CD14-positive monocyte (primary cell): ENCODE results near the gene DYRK1A. TPM values are rescaled to one million over a fixed set of nuclear protein-coding genes. Genes with fewer than 3 reads are reported as not detected.

Experiments used
- DNase-seq, 3 donors: peaks; one replicate each; pipeline ENCODE4 v3.0.0-alpha.2; 2011 to 2022
- H2AFZ ChIP-seq: 2 replicates; pipeline ENCODE4 v1.6.0; 2012; ENCODE audit warnings: mild to moderate bottlenecking, low read depth, low read length, inconsistent platforms; ENCODE audit not compliant: insufficient read depth, poor library complexity, severe bottlenecking
- H3K27ac ChIP-seq, 2 donors: 1 replicate in 1 of 2; 2 replicates in 1 of 2; pipeline ENCODE4 v1.5.1; 2012 to 2013; ENCODE audit warnings: low read length in 2 of 2, control low read depth in 1 of 2, inconsistent platforms in 1 of 2, low read depth in 1 of 2, mild to moderate bottlenecking in 1 of 2
- H3K27me3 ChIP-seq, 2 donors: one replicate each; pipeline versions ENCODE4 v1.6.0 to v1.6.1; 2011 to 2013; ENCODE audit warnings: low read length in 2 of 2; ENCODE audit not compliant: control insufficient read depth in 2 of 2, insufficient read depth in 2 of 2
- H3K36me3 ChIP-seq, 2 donors: replicated peaks in 1 of 2; 1 replicate in 1 of 2; 2 replicates in 1 of 2; pipeline versions ENCODE4 v1.5.1 to v1.6.1; 2012 to 2013; ENCODE audit warnings: low read length in 2 of 2, control low read depth in 1 of 2, inconsistent platforms in 1 of 2, mild to moderate bottlenecking in 1 of 2; ENCODE audit not compliant: insufficient read depth in 2 of 2, control insufficient read depth in 1 of 2
- H3K4me1 ChIP-seq, 2 donors: 1 replicate in 1 of 2; 2 replicates in 1 of 2; pipeline versions ENCODE4 v1.5.1 to v1.6.1; 2012 to 2013; ENCODE audit warnings: low read length in 2 of 2, control low read depth in 1 of 2, inconsistent platforms in 1 of 2, mild to moderate bottlenecking in 1 of 2, moderate library complexity in 1 of 2; ENCODE audit not compliant: insufficient read depth in 2 of 2, control insufficient read depth in 1 of 2
- H3K4me2 ChIP-seq: replicated peaks from 2 replicates; pipeline ENCODE3; 2012; ENCODE audit warnings: low read length, moderate library complexity, mild to moderate bottlenecking; ENCODE audit not compliant: poor library complexity, severe bottlenecking; ENCODE audit errors: extremely low read depth
- H3K4me3 ChIP-seq, 3 experiments: fragments of 200-600 bp in 1 of 3; sonication (generic) in 1 of 3; replicated peaks in 1 of 3; 1 replicate in 2 of 3; 2 replicates in 1 of 3; pipeline ENCODE4 v1.5.1; 2011 to 2013; ENCODE audit warnings: low read length in 3 of 3, mild to moderate bottlenecking in 3 of 3, control low read depth in 2 of 3, low read depth in 2 of 3, inconsistent platforms in 1 of 3, moderate library complexity in 1 of 3
- H3K79me2 ChIP-seq: 2 replicates; pipeline ENCODE4 v1.6.0; 2012; ENCODE audit warnings: mild to moderate bottlenecking, control low read depth, inconsistent platforms, low read length, moderate library complexity; ENCODE audit not compliant: insufficient read depth
- H3K9ac ChIP-seq: 2 replicates; pipeline ENCODE4 v1.6.0; 2017; ENCODE audit warnings: low read length, mild to moderate bottlenecking; ENCODE audit not compliant: insufficient read depth, poor library complexity, severe bottlenecking
- H3K9me3 ChIP-seq, 2 donors: replicated peaks in 1 of 2; 1 replicate in 1 of 2; 2 replicates in 1 of 2; pipeline versions ENCODE4 v1.5.1 to v1.6.1; 2012 to 2013; ENCODE audit warnings: low read length in 2 of 2, control low read depth in 1 of 2; ENCODE audit not compliant: control insufficient read depth in 1 of 2, insufficient read depth in 1 of 2
- H4K20me1 ChIP-seq: 2 replicates; pipeline ENCODE4 v1.6.0; 2012; ENCODE audit warnings: mild to moderate bottlenecking, low read length, control low read depth, moderate library complexity; ENCODE audit not compliant: insufficient read depth
- H3K27ac Mint-ChIP-seq, 7 donors: one replicate each; pipeline ENCODE4 v1.8.0; 2020; ENCODE audit warnings: mild to moderate bottlenecking in 7 of 7, mixed read lengths in 7 of 7, moderate library complexity in 6 of 7, inconsistent platforms in 2 of 7
- H3K27me3 Mint-ChIP-seq, 3 donors: one replicate each; pipeline ENCODE4 v1.8.0; 2021 to 2022; ENCODE audit warnings: low read depth in 3 of 3, mild to moderate bottlenecking in 3 of 3, mixed read lengths in 3 of 3, moderate library complexity in 3 of 3, inconsistent platforms in 1 of 3
- H3K36me3 Mint-ChIP-seq, 2 donors: one replicate each; pipeline ENCODE4 v1.8.0; 2020; ENCODE audit warnings: mixed read lengths in 2 of 2, inconsistent platforms in 1 of 2, mild to moderate bottlenecking in 1 of 2
- H3K4me1 Mint-ChIP-seq: one replicate; pipeline ENCODE4 v1.8.0; 2020; ENCODE audit warnings: mild to moderate bottlenecking, mixed read lengths
- H3K4me3 Mint-ChIP-seq, 2 donors: one replicate each; pipeline ENCODE4 v1.8.0; 2020; ENCODE audit warnings: mild to moderate bottlenecking in 2 of 2, mixed read lengths in 2 of 2, moderate library complexity in 1 of 2
- H3K9me3 Mint-ChIP-seq, 7 donors: one replicate each; pipeline ENCODE4 v1.8.0; 2020 to 2022; ENCODE audit warnings: mixed read lengths in 7 of 7, mild to moderate bottlenecking in 6 of 7, moderate library complexity in 6 of 7, inconsistent platforms in 2 of 7
- CTCF ChIP-seq: fragments of 200-600 bp; IDR thresholded peaks from one replicate; pipeline ENCODE4 v1.8.0; 2022; ENCODE audit warnings: antibody characterized with exemption, mild to moderate bottlenecking
- WGBS: methylation state at CpG from one replicate; pipeline ENCODE4 v1.1.5; 2013; ENCODE audit warnings: missing lambda C conversion rate; ENCODE audit not compliant: insufficient coverage; 5-methylcytosine and 5-hydroxymethylcytosine counted together
- intact Hi-C, 2 donors: fragments of 100-400 bp; cut with micrococcal nuclease; formaldehyde crosslinking; loops; one replicate each; pipeline versions ENCODE4 v1.15.0 to v1.15.1; 2023
- polyA plus RNA-seq, 3 donors: library from polyadenylated mRNA; depleted of rRNA in 1 of 3; unstranded in 2 of 3; stranded (reverse) in 1 of 3; fragments of 300-500 nt in 2 of 3; fragments of >200 nt in 1 of 3; fragmentation: Illumina TruSeq in 2 of 3; gene quantifications; 1 replicate in 2 of 3; 2 replicates in 1 of 3; pipeline ENCODE4 v1.2.3, GENCODE V29; 2012 to 2021

The DYRK1A gene
- polyA plus RNA-seq, 3 donors, result 1.8 to 53.5 (median 2.4) TPM

- H3K36me3 Mint-ChIP-seq, result peaks cover under 1 to 44% of the 10 kb centered on the region in 2 donors
- peaks cover 75% of the 10 kb centered on the region for H4K20me1 ChIP-seq
- no peaks in the 10 kb centered on the region for H3K4me1 Mint-ChIP-seq
- peaks cover 13% of the 10 kb centered on the region for H3K79me2 ChIP-seq
- intact Hi-C loops, result no loop called here
- TF ChIP-seq CTCF, result no peak
- H3K27ac Mint-ChIP-seq, result no peak overlapping the region
- H3K9me3 ChIP-seq, result no peaks in the 10 kb centered on the region
- WGBS, result 97% methylated on average over 10 of the region's 10 CpGs
- H3K4me1 ChIP-seq, result no peaks in the 10 kb centered on the region
- no peak overlapping the region for H3K4me3 ChIP-seq
- no peak overlapping the region for H3K4me2 ChIP-seq
- peaks cover 94 to 99% of the 10 kb centered on the region in 2 donors for H3K36me3 ChIP-seq
- H3K9ac ChIP-seq, result no peak overlapping the region
- peak overlapping the region in 1 of 2 donors; percentile 3 for H3K27ac ChIP-seq
- H2AFZ ChIP-seq, result no peak overlapping the region
- H3K9me3 Mint-ChIP-seq, result no peaks in the 10 kb centered on the region
- H3K27me3 Mint-ChIP-seq, result no peaks in the 10 kb centered on the region
- no peak for DNase-seq
- H3K27me3 ChIP-seq, result no peaks in the 10 kb centered on the region
- H3K4me3 Mint-ChIP-seq, result no peak overlapping the region
Observed at GRCh38 chr21:37508341-37508740, 141.8 kb downstream of the DYRK1A start.

- H3K9me3 Mint-ChIP-seq, result no peaks in the 10 kb centered on the region
- no peak overlapping the region for H2AFZ ChIP-seq
- DNase-seq, result no peak
- H3K79me2 ChIP-seq, result peaks cover 17% of the 10 kb centered on the region
- H3K9me3 ChIP-seq, result no peaks in the 10 kb centered on the region
- peaks cover 75% of the 10 kb centered on the region for H4K20me1 ChIP-seq
- H3K27me3 ChIP-seq, result no peaks in the 10 kb centered on the region
- H3K27ac Mint-ChIP-seq, result no peak overlapping the region
- no peak for TF ChIP-seq CTCF
- WGBS, result no CpG with 5 or more reads among the region's 5 CpGs
- no peak overlapping the region for H3K9ac ChIP-seq
- H3K4me3 ChIP-seq, result no peak overlapping the region
- intact Hi-C loops, result no loop called here
- no peaks in the 10 kb centered on the region for H3K27me3 Mint-ChIP-seq
- no peak overlapping the region for H3K4me2 ChIP-seq
- H3K4me1 ChIP-seq, result no peaks in the 10 kb centered on the region
- H3K36me3 ChIP-seq, result peaks cover 90 to 99% of the 10 kb centered on the region in 2 donors
- no peak overlapping the region for H3K27ac ChIP-seq
- peaks cover 9 to 38% of the 10 kb centered on the region in 2 donors for H3K36me3 Mint-ChIP-seq
- no peaks in the 10 kb centered on the region for H3K4me1 Mint-ChIP-seq
- no peak overlapping the region for H3K4me3 Mint-ChIP-seq
Observed at GRCh38 chr21:37509802-37510393, 143.3 kb downstream of the DYRK1A start.
